Stomach (tissue), 9 donors: ENCODE results near the gene MT3. TPM values are rescaled to one million over a fixed set of nuclear protein-coding genes. Genes with fewer than 3 reads are reported as not detected.
A peak's percentile ranks its signal among the peaks of the same experiment; 100 is the strongest.

Experiments
- DNase-seq, 2 donors: peaks; one replicate each; pipeline versions ENCODE4 v3.0.0 to v3.0.0-alpha.2; 2013 to 2019
- H3K27ac ChIP-seq, 5 donors: fragments of 200-600 bp in 4 of 5; sonication (generic) in 4 of 5; one replicate each; pipeline ENCODE4 v1.5.1; 2013 to 2019; ENCODE audit warnings: mild to moderate bottlenecking in 1 of 5, moderate library complexity in 1 of 5
- H3K27me3 ChIP-seq, 3 donors: fragments of 200-600 bp; sonication (generic); one replicate each; pipeline ENCODE4 v1.5.1; 2017 to 2019; ENCODE audit warnings: mixed run types in 1 of 3
- H3K36me3 ChIP-seq, 4 donors: fragments of 200-600 bp; sonication (generic); 1 replicate in 3 of 4; 2 replicates in 1 of 4; pipeline ENCODE4 v1.5.1; 2016 to 2019
- H3K4me1 ChIP-seq, 4 donors: fragments of 200-600 bp; sonication (generic); one replicate each; pipeline ENCODE4 v1.5.1; 2016 to 2019
- H3K4me3 ChIP-seq, 4 donors: fragments of 200-600 bp; sonication (generic) in 3 of 4; one replicate each; pipeline ENCODE4 v1.5.1; 2016 to 2019; ENCODE audit warnings: mild to moderate bottlenecking in 1 of 4
- H3K9me3 ChIP-seq, 4 donors: fragments of 200-600 bp; sonication (generic); one replicate each; pipeline ENCODE4 v1.5.1; 2016 to 2019
- EP300 ChIP-seq: sonication (generic); formaldehyde crosslinking; IDR thresholded peaks from one replicate; pipeline ENCODE4 v1.6.1; 2017; ENCODE audit warnings: antibody characterized with exemption
- POLR2A ChIP-seq, 4 donors: fragments of 450-650 bp; IDR thresholded peaks; one replicate each; pipeline ENCODE4 v1.6.1; 2016; ENCODE audit warnings: antibody characterized with exemption in 4 of 4, control low read depth in 2 of 4, mild to moderate bottlenecking in 1 of 4, moderate library complexity in 1 of 4
- POLR2AphosphoS5 ChIP-seq, 3 donors: sonication (generic); formaldehyde crosslinking; IDR thresholded peaks; one replicate each; pipeline ENCODE4 v1.6.1; 2016; ENCODE audit warnings: antibody characterized with exemption in 3 of 3
- WGBS, 5 donors: extraction: QIAGEN DNeasy Blood & Tissue Kit in 3 of 5; methylation state at CpG; one replicate each; pipeline versions ENCODE4 v1.1.5 to v1.1.7; 2013 to 2018; 5-methylcytosine and 5-hydroxymethylcytosine counted together
- intact Hi-C: fragments of 100-400 bp; cut with DNase I; formaldehyde crosslinking; loops from one replicate; pipeline ENCODE4 v1.15.1; 2023; ENCODE audit warnings: low total_unique reads
- polyA plus RNA-seq, 3 donors: library from polyadenylated mRNA; stranded (reverse); fragments of 200-250 nt; gene quantifications; one replicate each; pipeline ENCODE4 v1.2.3, GENCODE V29; 2013
- total RNA-seq, 5 donors: library from RNA; depleted of rRNA; stranded (reverse); fragments of >200 nt; gene quantifications; one replicate each; pipeline versions ENCODE4 v1.1.0 to v1.2.3, GENCODE V29; 2014 to 2016
- TF ChIP-seq, protein P1 (sequence below), 7 experiments: fragments of 450-650 bp in 4 of 7; fragments of 200-600 bp in 3 of 7; sonication (generic) in 3 of 7; IDR thresholded peaks; one replicate each; pipeline ENCODE4 v1.5.1; 2016 to 2019; ENCODE audit warnings: antibody characterized with exemption in 7 of 7, control low read depth in 2 of 7, mild to moderate bottlenecking in 1 of 7
- donor health status: healthy with polysubstance abuse.
- donor health status: Bipolar disorder and iron deficiency.
- donor health status: healthy.

Gene MT3
- total and polyA plus RNA-seq, 8 donors: 2.2 to 5.0 (median 4.0) TPM; not detected in 4

DNA sequence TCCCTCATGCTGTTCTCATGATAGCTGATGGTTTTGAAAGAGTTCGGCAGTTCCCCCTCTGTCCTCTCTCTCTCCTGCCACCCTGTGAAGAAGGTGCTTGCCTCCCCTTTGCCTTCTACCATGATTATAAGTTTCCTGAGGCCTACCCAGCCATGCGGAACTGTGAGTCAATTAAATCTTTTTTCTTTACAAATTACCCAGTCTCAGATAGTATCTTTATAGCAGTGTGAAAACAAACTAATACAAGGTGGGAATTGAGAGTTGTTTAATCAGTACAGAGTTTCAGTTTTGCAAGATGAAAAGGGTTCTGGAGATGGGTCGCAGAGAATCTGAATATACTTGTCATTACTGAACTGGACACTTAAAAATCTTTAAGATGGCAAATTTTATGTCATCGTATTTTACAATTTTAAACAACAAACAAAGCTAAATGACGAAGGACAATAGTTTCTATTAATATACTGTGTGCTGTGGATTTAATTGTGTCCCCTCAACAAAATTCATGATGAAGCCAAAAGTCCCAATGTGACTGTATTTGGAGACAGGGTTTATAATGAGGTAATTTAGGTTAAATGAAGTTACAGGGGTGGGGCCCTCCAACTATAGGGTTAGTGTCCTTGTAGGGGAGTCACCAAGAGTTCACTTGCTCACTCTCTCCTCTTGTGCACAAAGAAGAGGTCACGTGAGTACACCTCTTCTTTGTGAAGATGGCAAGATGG lies 4.4 kb downstream of the MT3 start:
- Histone ChIP-seq H3K9me3 (no peaks in the 10 kb centered on the region), H3K27me3 (peaks cover 4 to 30% (median 20%) of the 10 kb centered on the region in 3 donors), H3K4me1 (peaks cover 6 to 12% (median 12%) of the 10 kb centered on the region in 4 donors), H3K36me3 (no peaks in the 10 kb centered on the region), H3K27ac (no peak overlapping the region), H3K4me3 (no peak overlapping the region)
- no peak for TF ChIP-seq POLR2AphosphoS5 (IDR thresholded peaks at IDR 0.05)
- no peak for TF ChIP-seq POLR2A (IDR thresholded peaks at IDR 0.05)
- TF ChIP-seq, protein P1, sequence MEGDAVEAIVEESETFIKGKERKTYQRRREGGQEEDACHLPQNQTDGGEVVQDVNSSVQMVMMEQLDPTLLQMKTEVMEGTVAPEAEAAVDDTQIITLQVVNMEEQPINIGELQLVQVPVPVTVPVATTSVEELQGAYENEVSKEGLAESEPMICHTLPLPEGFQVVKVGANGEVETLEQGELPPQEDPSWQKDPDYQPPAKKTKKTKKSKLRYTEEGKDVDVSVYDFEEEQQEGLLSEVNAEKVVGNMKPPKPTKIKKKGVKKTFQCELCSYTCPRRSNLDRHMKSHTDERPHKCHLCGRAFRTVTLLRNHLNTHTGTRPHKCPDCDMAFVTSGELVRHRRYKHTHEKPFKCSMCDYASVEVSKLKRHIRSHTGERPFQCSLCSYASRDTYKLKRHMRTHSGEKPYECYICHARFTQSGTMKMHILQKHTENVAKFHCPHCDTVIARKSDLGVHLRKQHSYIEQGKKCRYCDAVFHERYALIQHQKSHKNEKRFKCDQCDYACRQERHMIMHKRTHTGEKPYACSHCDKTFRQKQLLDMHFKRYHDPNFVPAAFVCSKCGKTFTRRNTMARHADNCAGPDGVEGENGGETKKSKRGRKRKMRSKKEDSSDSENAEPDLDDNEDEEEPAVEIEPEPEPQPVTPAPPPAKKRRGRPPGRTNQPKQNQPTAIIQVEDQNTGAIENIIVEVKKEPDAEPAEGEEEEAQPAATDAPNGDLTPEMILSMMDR (IDR thresholded peaks at IDR 0.05): no peak
- no peak for TF ChIP-seq EP300
- intact Hi-C loops: no loop called here
- no peak for DNase-seq
- whole genome bisulfite sequencing, 5 donors: 72 to 92% (median 91%) methylated on average over 6 of the region's 6 CpGs

DNA sequence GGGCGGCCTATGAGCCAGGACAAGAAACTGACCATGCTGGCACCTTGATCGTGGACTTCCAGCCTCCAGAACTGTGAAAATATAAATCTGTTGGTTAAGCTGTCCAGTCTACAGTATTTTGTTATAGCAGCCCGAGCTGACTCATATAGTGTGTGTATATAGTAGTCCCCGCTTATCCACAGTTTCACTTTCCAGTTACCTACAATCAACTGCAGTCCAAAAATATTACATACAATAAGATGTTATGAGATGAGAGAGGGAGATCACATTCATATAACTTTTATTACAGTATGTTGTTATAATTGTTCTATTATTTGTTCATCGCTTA lies 4.9 kb downstream of the MT3 start:
- intact Hi-C loops: no loop called here
- Histone ChIP-seq H3K27ac (no peak overlapping the region), H3K4me1 (peaks cover 4 to 7% (median 7%) of the 10 kb centered on the region in 4 donors), H3K27me3 (peaks cover under 1 to 25% (median 15%) of the 10 kb centered on the region in 3 donors), H3K9me3 (no peaks in the 10 kb centered on the region), H3K4me3 (no peak overlapping the region), H3K36me3 (no peaks in the 10 kb centered on the region)
- no peak for TF ChIP-seq POLR2A (IDR thresholded peaks at IDR 0.05)
- TF ChIP-seq, protein P1 (IDR thresholded peaks at IDR 0.05): no peak
- TF ChIP-seq POLR2AphosphoS5 (IDR thresholded peaks at IDR 0.05): no peak
- no peak for TF ChIP-seq EP300
- 82 to 94% (median 87%) methylated on average over 5 of the region's 5 CpGs for WGBS, 5 donors
- no peak for DNase-seq

DNA sequence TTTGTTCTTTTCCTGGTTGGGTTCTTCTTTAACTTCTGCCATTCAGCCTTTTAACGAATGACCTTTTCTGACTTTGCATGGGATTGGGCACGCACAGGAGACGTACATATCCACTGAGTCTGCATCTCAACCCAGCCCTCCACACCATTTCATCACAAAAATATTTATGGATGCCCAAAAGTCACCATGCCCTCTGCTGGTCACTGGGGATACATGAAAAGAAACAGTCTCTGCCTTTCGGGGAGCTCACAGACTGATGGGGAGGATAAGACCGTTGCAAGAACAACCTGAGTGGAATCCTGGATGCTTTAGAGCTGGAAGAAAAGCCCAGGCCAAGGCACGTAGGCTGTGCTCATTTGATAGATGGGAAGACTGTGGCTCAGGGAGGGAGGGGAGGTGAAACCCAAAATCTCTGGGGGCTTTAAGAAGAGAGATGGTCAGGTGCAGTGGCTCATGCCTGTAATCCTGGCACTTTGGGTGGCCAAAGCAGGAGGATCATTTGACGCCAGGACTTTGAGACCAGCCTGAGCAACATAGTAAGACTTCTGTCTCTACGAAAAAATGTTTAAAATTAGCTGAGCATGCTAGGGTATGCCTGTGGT lies 11.2 kb downstream of the MT3 start:
- 30 to 35% (median 31%) methylated on average over 8 of the region's 8 CpGs for WGBS, 5 donors
- H3K36me3 ChIP-seq: no peaks in the 10 kb centered on the region
- TF ChIP-seq EP300: no peak
- TF ChIP-seq POLR2AphosphoS5 (IDR thresholded peaks at IDR 0.05): no peak
- TF ChIP-seq POLR2A (IDR thresholded peaks at IDR 0.05): no peak
- TF ChIP-seq, protein P1 (IDR thresholded peaks at IDR 0.05): peak in 5 of 7 experiments; percentile 43 to 64 (median 57)
- intact Hi-C loops: no loop called here
- no peak overlapping the region for H3K4me3 ChIP-seq
- peak; percentile 44 to 61 for DNase-seq
- H3K9me3 ChIP-seq: no peaks in the 10 kb centered on the region
- H3K27me3 ChIP-seq: peaks cover 0 to 4% (median 0%) of the 10 kb centered on the region in 3 donors
- no peak overlapping the region for H3K27ac ChIP-seq
- no peaks in the 10 kb centered on the region for H3K4me1 ChIP-seq

DNA sequence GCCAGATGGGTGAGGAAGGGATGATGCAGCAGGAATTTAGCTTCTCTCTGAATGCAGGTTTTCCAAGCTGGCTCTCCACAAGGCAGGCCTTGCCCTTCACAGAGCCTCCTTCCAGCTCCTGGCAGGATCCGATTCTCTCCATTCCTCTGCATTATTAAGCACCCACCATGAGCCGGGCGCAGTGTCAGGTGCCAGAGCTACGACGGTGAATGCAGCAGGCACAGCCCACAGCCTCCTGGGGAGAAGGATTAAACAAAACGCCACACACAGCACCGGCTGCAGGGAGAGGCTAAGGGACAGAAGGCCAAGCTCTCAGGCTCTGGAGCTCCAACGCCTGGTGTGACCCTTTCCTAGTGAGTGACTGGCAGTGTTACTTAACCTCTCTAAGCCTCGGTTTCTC lies 12.0 kb downstream of the MT3 start:
- 53 to 69% (median 58%) methylated on average over 9 of the region's 9 CpGs for WGBS, 5 donors
- TF ChIP-seq EP300 (no peak), POLR2AphosphoS5 (IDR thresholded peaks at IDR 0.05) (no peak), POLR2A (IDR thresholded peaks at IDR 0.05) (no peak)
- TF ChIP-seq, protein P1 (IDR thresholded peaks at IDR 0.05): no peak
- H3K36me3 ChIP-seq: no peaks in the 10 kb centered on the region
- peaks cover 0 to 5% (median 2%) of the 10 kb centered on the region in 4 donors for H3K4me1 ChIP-seq
- no peak for DNase-seq
- no peak overlapping the region for H3K27ac ChIP-seq
- no peak overlapping the region for H3K4me3 ChIP-seq
- H3K9me3 ChIP-seq: no peaks in the 10 kb centered on the region
- peaks cover 0 to 4% (median 0%) of the 10 kb centered on the region in 3 donors for H3K27me3 ChIP-seq
- intact Hi-C loops: no loop called here
